Measurements from ENCODE around the gene SERPINA5. TPM values are rescaled to one million over a fixed set of nuclear protein-coding genes. Genes with fewer than 3 reads are reported as not detected.

Gene SERPINA5
- total and polyA plus RNA-seq, 2 donors (not counting 1 experiment from before 2014, with no cell fraction given), result not detected

DNA sequence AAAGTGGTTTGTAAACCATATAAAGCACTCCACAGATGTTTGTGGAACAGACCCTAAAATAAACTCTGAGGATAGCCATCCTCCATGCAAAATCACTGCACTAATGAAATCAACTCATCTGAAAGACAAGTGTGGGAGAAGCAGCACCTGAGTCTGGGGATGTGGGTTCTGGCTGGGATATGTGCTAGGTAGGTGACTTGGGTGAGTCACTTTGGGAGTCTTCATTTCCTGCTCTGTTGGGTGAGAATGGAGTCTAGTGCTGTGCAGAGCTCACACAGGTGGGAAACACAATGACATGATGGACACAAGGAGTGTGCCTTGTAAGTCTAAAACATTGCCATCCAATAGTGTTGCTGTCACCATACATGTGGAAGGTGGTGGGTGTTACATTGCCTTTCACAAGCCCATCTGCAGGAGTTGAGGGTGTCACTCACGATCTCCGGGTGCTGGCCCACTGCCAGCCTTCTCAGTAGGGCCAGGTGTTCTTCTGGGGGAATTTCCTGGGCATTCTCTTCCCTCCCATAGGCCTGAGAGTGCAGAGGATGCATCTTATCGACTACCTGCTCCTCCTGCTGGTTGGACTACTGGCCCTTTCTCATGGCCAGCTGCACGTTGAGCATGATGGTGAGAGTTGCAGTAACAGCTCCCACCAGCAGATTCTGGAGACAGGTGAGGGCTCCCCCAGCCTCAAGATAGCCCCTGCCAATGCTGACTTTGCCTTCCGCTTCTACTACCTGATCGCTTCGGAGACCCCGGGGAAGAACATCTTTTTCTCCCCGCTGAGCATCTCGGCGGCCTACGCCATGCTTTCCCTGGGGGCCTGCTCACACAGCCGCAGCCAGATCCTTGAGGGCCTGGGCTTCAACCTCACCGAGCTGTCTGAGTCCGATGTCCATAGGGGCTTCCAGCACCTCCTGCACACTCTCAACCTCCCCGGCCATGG is 18.0 kb upstream of the SERPINA5 start:
- peaks cover 0 to 23% (median 0%) of the 10 kb centered on the region in 3 donors for H3K9me3 ChIP-seq (ENCODE audit: control extremely low read depth in 1 of 3, control insufficient read depth in 2 of 3, insufficient read depth in 1 of 3, low read length in 2 of 3)
- no peak overlapping the region for H3K27ac Mint-ChIP-seq
- no peaks in the 10 kb centered on the region for H3K79me2 ChIP-seq (ENCODE audit: control insufficient read depth, insufficient read depth, low read length)
- H3K4me1 Mint-ChIP-seq, result no peaks in the 10 kb centered on the region
- WGBS (ENCODE audit: insufficient coverage), result 95% methylated on average over 15 of the region's 16 CpGs
- no peaks in the 10 kb centered on the region for H3K9me3 Mint-ChIP-seq (ENCODE audit: insufficient read depth)
- no peak overlapping the region for H3K4me3 ChIP-seq (ENCODE audit: control extremely low read depth in 1 of 5, extremely low read depth in 1 of 5, insufficient read depth in 1 of 5, low read depth in 2 of 5, low read length in 4 of 5)
- intact Hi-C loops (cut with micrococcal nuclease), result no loop called here
- no peak overlapping the region for H3K4me3 Mint-ChIP-seq
- H3K9ac ChIP-seq (ENCODE audit: low read length), result no peak overlapping the region
- no peak overlapping the region for H3K27ac ChIP-seq (ENCODE audit: low read length in 2 of 2)
- H3K4me2 ChIP-seq (replicated peaks; ENCODE audit: low read depth, low read length, poor library complexity, severe bottlenecking), result no peak overlapping the region
- no peaks in the 10 kb centered on the region for H3K27me3 ChIP-seq (replicated peaks in 1 of 4; ENCODE audit: control extremely low read depth in 1 of 4, control insufficient read depth in 3 of 4, insufficient read depth in 4 of 4, low read length in 3 of 4)
- H3K4me1 ChIP-seq (ENCODE audit: control insufficient read depth in 2 of 2, insufficient read depth in 2 of 2, low read length in 2 of 2), result no peaks in the 10 kb centered on the region
- POLR2A ChIA-PET, result no interaction called here
- DNase-seq, result no peak
- CTCF ChIA-PET, result no interaction called here
- ATAC-seq (ENCODE audit: low read depth), result no peak
- H3K36me3 ChIP-seq (replicated peaks in 1 of 2; ENCODE audit: control extremely low read depth in 1 of 2, control insufficient read depth in 1 of 2, extremely low read depth in 1 of 2, insufficient read depth in 2 of 2, low read length in 1 of 2), result no peaks in the 10 kb centered on the region
- H2AFZ ChIP-seq (ENCODE audit: insufficient read depth, low read depth, low read length, poor library complexity, severe bottlenecking), result no peak overlapping the region
- no peaks in the 10 kb centered on the region for H4K20me1 ChIP-seq (ENCODE audit: control insufficient read depth, insufficient read depth, low read length, poor library complexity, severe bottlenecking)
- H3K27me3 Mint-ChIP-seq, result peaks cover 28% of the 10 kb centered on the region
- TF ChIP-seq EZH2 (IDR thresholded peaks at IDR 0.05; ENCODE audit: borderline replicate concordance, insufficient read depth, low read depth, low read length, poor library complexity, severe bottlenecking) (no peak), CTCF (IDR thresholded peaks at IDR 0.05) (no peak)

DNA sequence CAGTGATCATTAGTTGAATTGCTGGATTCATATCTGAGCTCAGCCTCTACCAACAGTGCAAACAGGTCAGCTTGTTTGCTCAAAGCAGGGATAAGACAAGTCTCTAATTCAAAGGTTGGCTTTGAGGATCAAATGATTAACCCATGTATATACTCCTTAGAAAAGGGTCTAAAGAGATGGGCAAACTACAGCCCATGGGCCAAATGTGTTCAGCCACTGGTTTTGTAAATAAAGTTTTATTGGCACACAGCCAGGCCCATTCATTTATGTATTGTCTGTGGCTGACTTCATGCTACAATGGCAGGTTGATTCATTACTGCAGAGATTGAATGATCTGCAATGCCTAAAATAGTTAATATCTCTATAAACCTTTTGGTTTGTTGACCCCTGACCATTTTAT is 16.8 kb upstream of the SERPINA5 start:
- Histone ChIP-seq H3K27me3 (replicated peaks in 1 of 4; ENCODE audit: control extremely low read depth in 1 of 4, control insufficient read depth in 3 of 4, insufficient read depth in 4 of 4, low read length in 3 of 4) (no peaks in the 10 kb centered on the region), H3K9ac (ENCODE audit: low read length) (no peak overlapping the region), H3K4me3 (ENCODE audit: control extremely low read depth in 1 of 5, extremely low read depth in 1 of 5, insufficient read depth in 1 of 5, low read depth in 2 of 5, low read length in 4 of 5) (no peak overlapping the region), H3K9me3 (ENCODE audit: control extremely low read depth in 1 of 3, control insufficient read depth in 2 of 3, insufficient read depth in 1 of 3, low read length in 2 of 3) (peaks cover 0 to 24% (median 0%) of the 10 kb centered on the region in 3 donors), H3K27ac (ENCODE audit: low read length in 2 of 2) (no peak overlapping the region), H3K4me1 (ENCODE audit: control insufficient read depth in 2 of 2, insufficient read depth in 2 of 2, low read length in 2 of 2) (no peaks in the 10 kb centered on the region), H2AFZ (ENCODE audit: insufficient read depth, low read depth, low read length, poor library complexity, severe bottlenecking) (no peak overlapping the region), H3K79me2 (ENCODE audit: control insufficient read depth, insufficient read depth, low read length) (no peaks in the 10 kb centered on the region), H4K20me1 (ENCODE audit: control insufficient read depth, insufficient read depth, low read length, poor library complexity, severe bottlenecking) (no peaks in the 10 kb centered on the region), H3K4me2 (replicated peaks; ENCODE audit: low read depth, low read length, poor library complexity, severe bottlenecking) (no peak overlapping the region), H3K36me3 (replicated peaks in 1 of 2; ENCODE audit: control extremely low read depth in 1 of 2, control insufficient read depth in 1 of 2, extremely low read depth in 1 of 2, insufficient read depth in 2 of 2, low read length in 1 of 2) (no peaks in the 10 kb centered on the region)
- H3K4me3 Mint-ChIP-seq, result no peak overlapping the region
- no peaks in the 10 kb centered on the region for H3K4me1 Mint-ChIP-seq
- TF ChIP-seq CTCF (IDR thresholded peaks at IDR 0.05) (no peak), EZH2 (IDR thresholded peaks at IDR 0.05; ENCODE audit: borderline replicate concordance, insufficient read depth, low read depth, low read length, poor library complexity, severe bottlenecking) (no peak)
- ATAC-seq (ENCODE audit: low read depth) (no peak), DNase-seq (no peak)
- no peaks in the 10 kb centered on the region for H3K9me3 Mint-ChIP-seq (ENCODE audit: insufficient read depth)
- CTCF ChIA-PET, result interaction anchor here (0.9 to 1.3 kb wide), 2 partner anchors 15 to 78 kb away, joined by 3 to 4 read pairs; no protein-coding TSS in a partner anchor
- intact Hi-C loops (cut with micrococcal nuclease), result no loop called here
- no peak overlapping the region for H3K27ac Mint-ChIP-seq
- POLR2A ChIA-PET, result no interaction called here
- H3K27me3 Mint-ChIP-seq, result peaks cover 24% of the 10 kb centered on the region
